Ureter (tissue), 1 donor: ENCODE data around the gene TRDMT1. TPM values are rescaled to one million over a fixed set of nuclear protein-coding genes. Genes with fewer than 3 reads are reported as not detected.

Experiments used
- DNase-seq: peaks from one replicate; pipeline ENCODE4 v3.0.0-alpha.2; 2020; ENCODE audit warnings: low spot score
- total RNA-seq: library from RNA; stranded (reverse); gene quantifications from one replicate; pipeline ENCODE4 v1.2.4, GENCODE V29; 2023
- donor health status: DM: yes; HTN: yes; CAD: no.

Gene TRDMT1
- total RNA-seq, 1 donor from 2014 or later: 12.9 TPM

DNA sequence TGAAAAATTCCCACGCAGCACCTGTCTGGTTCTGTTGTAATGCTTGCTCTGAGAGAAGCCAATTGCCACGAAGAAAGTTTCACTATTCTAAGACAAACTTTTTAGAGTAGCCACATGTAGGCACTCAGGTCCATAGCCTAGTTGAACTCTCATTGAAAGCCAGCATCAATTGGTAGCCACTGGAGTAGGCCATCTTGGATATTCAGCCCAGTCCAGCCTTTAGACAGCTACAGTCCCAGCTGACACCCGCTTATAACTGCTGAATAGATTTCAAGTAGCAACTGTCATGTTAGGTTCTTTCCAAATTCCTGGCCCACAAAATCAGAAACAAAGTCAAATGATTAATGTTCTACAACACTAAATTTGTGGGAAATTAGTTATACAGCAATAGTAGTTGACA lies 103.5 kb downstream of the TRDMT1 start:
- DNase-seq: no peak

Other genes with a start within 250 kb of the TRDMT1 start
- 2.4 TPM for gene CUBN, start 71.9 kb downstream of the TRDMT1 start, total RNA-seq
- 569 TPM for gene VIM, start 26.6 kb upstream of the TRDMT1 start, total RNA-seq